ENCODE data around the gene RNF144B. TPM values are rescaled to one million over a fixed set of nuclear protein-coding genes. Genes with fewer than 3 reads are reported as not detected.

Gene RNF144B
- total RNA-seq, 1 donor from 2014 or later = 13.5 TPM

DNA sequence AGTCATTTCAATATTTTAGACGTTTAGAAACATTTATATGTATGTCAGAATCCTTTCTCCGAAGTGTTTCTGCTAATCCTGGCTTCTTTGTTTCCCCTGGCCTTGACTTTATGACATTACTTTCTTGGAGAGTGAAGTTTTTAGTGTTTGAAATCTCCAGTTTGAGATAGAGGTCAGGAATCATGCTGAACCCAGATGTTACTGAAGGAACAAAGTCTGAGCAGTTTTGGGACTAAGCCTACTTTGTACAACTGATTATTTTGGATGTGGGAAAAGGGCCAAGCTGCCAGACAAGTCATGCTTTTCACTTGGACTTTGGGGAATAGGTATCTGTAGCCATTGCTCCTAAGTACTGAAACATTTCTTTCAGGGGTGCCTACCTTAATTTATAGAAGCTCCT is 2.3 kb downstream of the RNF144B start:
- Mint-ChIP-seq H3K36me3 (ENCODE audit: low read depth) (peaks cover 14% of the 10 kb centered on the region), H3K9me3 (no peaks in the 10 kb centered on the region), H3K27ac (no peak overlapping the region), H3K4me1 (peaks cover 62% of the 10 kb centered on the region), H3K27me3 (no peaks in the 10 kb centered on the region), H3K4me3 (peak overlapping the region; percentile 95)
- CTCF ChIA-PET = interaction anchor here (0.9 to 1.0 kb wide), 2 partner anchors 12 to 113 kb away, joined by 3 read pairs; no protein-coding TSS in a partner anchor
- ATAC-seq (ENCODE audit: low read depth) (no peak), DNase-seq (no peak)
- POLR2A ChIA-PET = interaction anchor here (3.4 to 4.3 kb wide), 2 partner anchors 11 to 60 kb away, joined by 30 to 49 read pairs; no protein-coding TSS in a partner anchor
- TF ChIP-seq, protein P1, sequence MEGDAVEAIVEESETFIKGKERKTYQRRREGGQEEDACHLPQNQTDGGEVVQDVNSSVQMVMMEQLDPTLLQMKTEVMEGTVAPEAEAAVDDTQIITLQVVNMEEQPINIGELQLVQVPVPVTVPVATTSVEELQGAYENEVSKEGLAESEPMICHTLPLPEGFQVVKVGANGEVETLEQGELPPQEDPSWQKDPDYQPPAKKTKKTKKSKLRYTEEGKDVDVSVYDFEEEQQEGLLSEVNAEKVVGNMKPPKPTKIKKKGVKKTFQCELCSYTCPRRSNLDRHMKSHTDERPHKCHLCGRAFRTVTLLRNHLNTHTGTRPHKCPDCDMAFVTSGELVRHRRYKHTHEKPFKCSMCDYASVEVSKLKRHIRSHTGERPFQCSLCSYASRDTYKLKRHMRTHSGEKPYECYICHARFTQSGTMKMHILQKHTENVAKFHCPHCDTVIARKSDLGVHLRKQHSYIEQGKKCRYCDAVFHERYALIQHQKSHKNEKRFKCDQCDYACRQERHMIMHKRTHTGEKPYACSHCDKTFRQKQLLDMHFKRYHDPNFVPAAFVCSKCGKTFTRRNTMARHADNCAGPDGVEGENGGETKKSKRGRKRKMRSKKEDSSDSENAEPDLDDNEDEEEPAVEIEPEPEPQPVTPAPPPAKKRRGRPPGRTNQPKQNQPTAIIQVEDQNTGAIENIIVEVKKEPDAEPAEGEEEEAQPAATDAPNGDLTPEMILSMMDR (IDR thresholded peaks at IDR 0.05) = no peak
- intact Hi-C loops (cut with micrococcal nuclease) = loop anchor here (5.0 kb wide), 6 partner anchors 53 to 787 kb away; partner anchors contain the start of genes DEK, FAM8A1, KDM1B and KIF13A

DNA sequence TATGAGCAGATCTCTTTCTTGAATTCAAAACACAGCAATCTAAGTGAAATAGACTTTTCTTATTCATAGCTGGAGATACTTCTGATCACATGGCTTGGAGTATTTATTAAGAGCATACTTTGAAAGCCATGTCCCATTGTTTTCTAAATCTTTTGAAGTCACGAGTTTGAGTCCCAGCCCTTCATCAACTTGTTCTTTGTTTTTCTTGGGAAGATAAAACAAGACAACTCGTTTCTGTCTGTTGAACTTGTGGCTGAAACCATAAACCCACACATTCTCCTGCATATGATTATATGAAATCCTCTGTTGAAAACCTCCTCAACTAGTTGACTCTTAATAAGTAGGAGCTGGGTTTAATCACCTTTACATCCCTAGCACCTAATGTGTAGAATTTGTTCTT is 3.3 kb downstream of the RNF144B start:
- CTCF ChIA-PET = interaction anchor here (0.6 to 1.2 kb wide), 2 partner anchors 67 to 113 kb away, joined by 3 to 4 read pairs; no protein-coding TSS in a partner anchor
- peak overlapping the region; percentile 32 for H3K4me3 Mint-ChIP-seq

DNA sequence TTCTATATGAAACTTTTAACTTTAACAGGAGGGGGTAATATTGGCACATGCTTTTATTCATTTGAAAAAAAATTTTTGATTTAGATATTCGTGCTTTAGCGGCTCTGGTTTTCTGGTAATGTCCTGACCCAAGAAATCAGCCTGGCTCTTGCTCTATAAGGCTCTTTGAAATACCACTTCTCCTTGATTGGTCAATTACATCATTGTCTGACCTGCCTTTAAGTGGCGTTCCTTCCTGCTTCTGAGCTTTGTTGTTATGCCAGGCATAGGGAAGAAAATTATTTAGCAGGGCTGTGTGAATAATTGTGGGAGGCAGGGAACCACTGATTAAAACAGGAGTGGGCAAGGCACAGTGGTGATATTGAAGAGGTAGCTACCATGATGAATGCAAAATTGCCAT is 3.9 kb downstream of the RNF144B start:
- ATAC-seq (ENCODE audit: low read depth) (no peak), DNase-seq (no peak)
- ChIA-PET POLR2A (interaction anchor here (0.7 kb wide), 1 partner anchor 10 kb away, joined by 4 read pairs; no protein-coding TSS in a partner anchor), CTCF (interaction anchor here (0.6 to 1.5 kb wide), 3 partner anchors 68 to 113 kb away, joined by 3 to 4 read pairs (median 3); no protein-coding TSS in a partner anchor)
- H3K27me3 Mint-ChIP-seq = no peaks in the 10 kb centered on the region
- H3K4me3 Mint-ChIP-seq = no peak overlapping the region
- H3K36me3 Mint-ChIP-seq (ENCODE audit: low read depth) = peaks cover 21% of the 10 kb centered on the region
- intact Hi-C loops (cut with micrococcal nuclease) = no loop called here
- no peak overlapping the region for H3K27ac Mint-ChIP-seq
- H3K9me3 Mint-ChIP-seq = no peaks in the 10 kb centered on the region
- TF ChIP-seq, protein P1 (IDR thresholded peaks at IDR 0.05) = no peak
- H3K4me1 Mint-ChIP-seq = peaks cover 63% of the 10 kb centered on the region

More for the DNA sequence above, 3.3 kb downstream of the RNF144B start:
- ATAC-seq (ENCODE audit: low read depth) (no peak), DNase-seq (no peak)
- TF ChIP-seq, protein P1 (IDR thresholded peaks at IDR 0.05) = no peak
- Mint-ChIP-seq H3K4me1 (peaks cover 61% of the 10 kb centered on the region), H3K9me3 (no peaks in the 10 kb centered on the region), H3K27me3 (no peaks in the 10 kb centered on the region), H3K27ac (no peak overlapping the region), H3K36me3 (ENCODE audit: low read depth) (peaks cover 20% of the 10 kb centered on the region)
- POLR2A ChIA-PET = interaction anchor here (0.7 kb wide), 1 partner anchor 11 kb away, joined by 4 read pairs; no protein-coding TSS in a partner anchor
- intact Hi-C loops (cut with micrococcal nuclease) = no loop called here

DNA sequence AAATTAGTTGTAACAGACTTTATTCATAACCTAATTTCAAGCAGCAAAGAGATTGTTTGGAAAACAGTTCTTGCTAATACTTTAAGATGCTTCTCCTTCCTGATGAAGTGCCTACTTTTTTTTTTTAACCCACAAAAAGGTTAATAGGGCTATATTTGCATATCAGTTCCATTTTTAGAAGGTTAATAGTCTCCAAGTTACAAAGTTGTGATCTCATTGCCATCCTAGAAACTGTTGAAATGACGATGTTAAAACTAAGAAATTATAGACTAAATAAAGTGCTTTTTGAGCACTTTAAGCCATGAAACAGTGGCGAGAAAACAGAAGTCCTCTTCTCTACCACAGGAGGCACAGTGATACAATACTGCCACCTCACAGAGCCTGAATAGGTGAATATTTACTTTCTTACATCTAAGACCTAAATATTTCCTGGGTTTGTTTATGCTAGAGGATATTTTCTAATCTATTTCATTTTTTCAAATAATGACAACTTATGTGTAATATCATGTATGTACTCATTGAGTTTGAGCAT is 5.3 kb downstream of the RNF144B start:
- POLR2A ChIA-PET = interaction anchor here (0.7 to 1.4 kb wide), 2 partner anchors 109 to 793 kb away, joined by 3 to 6 read pairs; partner anchors contain the start of gene FAM8A1
- DNase-seq (no peak), ATAC-seq (ENCODE audit: low read depth) (peak; percentile 65)
- no peaks in the 10 kb centered on the region for H3K27me3 Mint-ChIP-seq
- no peak overlapping the region for H3K4me3 Mint-ChIP-seq
- TF ChIP-seq, protein P1 (IDR thresholded peaks at IDR 0.05) = no peak
- peaks cover 58% of the 10 kb centered on the region for H3K4me1 Mint-ChIP-seq
- peak overlapping the region; percentile 41 for H3K27ac Mint-ChIP-seq
- CTCF ChIA-PET = interaction anchor here (1.5 kb wide), 1 partner anchor 112 kb away, joined by 3 read pairs; no protein-coding TSS in a partner anchor
- H3K9me3 Mint-ChIP-seq = no peaks in the 10 kb centered on the region
- intact Hi-C loops (cut with micrococcal nuclease) = no loop called here
- peaks cover 27% of the 10 kb centered on the region for H3K36me3 Mint-ChIP-seq (ENCODE audit: low read depth)

DNA sequence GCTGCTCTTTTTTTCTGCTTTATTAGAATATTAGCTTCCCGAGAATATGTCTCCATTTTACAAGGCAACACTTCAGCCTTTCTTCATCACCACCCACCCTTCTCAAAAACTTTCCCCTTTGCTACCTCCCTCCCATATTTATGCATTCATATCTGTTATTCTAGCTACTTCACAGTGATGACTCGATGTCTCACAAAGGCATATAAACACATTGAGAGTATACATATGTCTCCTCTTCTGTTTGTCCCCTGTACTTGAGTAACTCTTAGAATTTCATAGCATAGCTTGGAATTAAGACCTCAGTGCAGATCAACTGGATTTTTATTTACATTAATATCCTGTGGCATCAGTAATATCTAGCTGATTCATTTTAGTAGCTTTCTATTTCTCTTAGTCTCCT is 6.5 kb downstream of the RNF144B start:
- TF ChIP-seq, protein P1 (IDR thresholded peaks at IDR 0.05) = no peak
- intact Hi-C loops (cut with micrococcal nuclease) = no loop called here
- Mint-ChIP-seq H3K4me1 (peaks cover 54% of the 10 kb centered on the region), H3K27ac (no peak overlapping the region), H3K4me3 (no peak overlapping the region), H3K27me3 (no peaks in the 10 kb centered on the region), H3K9me3 (no peaks in the 10 kb centered on the region), H3K36me3 (ENCODE audit: low read depth) (peaks cover 30% of the 10 kb centered on the region)
- ATAC-seq (ENCODE audit: low read depth) (no peak), DNase-seq (no peak)
- CTCF ChIA-PET = interaction anchor here (0.9 to 1.5 kb wide), 3 partner anchors 70 to 110 kb away, joined by 3 to 6 read pairs (median 3); no protein-coding TSS in a partner anchor
- POLR2A ChIA-PET = interaction anchor here (0.7 to 0.9 kb wide), 3 partner anchors 9 to 687 kb away, joined by 3 to 5 read pairs (median 3); partner anchors contain the start of gene NUP153

All from activated B cell treated with CpG ODN at 0.5 μM for 24 hours (primary cell).